Neural crest cell (in vitro differentiated cells): ENCODE measurements around the gene TYSND1. TPM values are rescaled to one million over a fixed set of nuclear protein-coding genes. Genes with fewer than 3 reads are reported as not detected.
"Not testable (repeated sequence)": the region's sequence is repeated elsewhere in the genome, so short reads cannot be mapped to it uniquely, and the experiment has no call there.

ENCODE experiments used
- DNase-seq: peaks from one replicate; pipeline ENCODE4 v3.0.0; 2021; ENCODE audit warnings: low read depth, mixed read lengths, low spot score
- H3K27ac Mint-ChIP-seq: one replicate; pipeline ENCODE4 v1.8.0; 2021; ENCODE audit warnings: mild to moderate bottlenecking, mixed read lengths; ENCODE audit not compliant: unreplicated experiment
- H3K27me3 Mint-ChIP-seq: 2 replicates; pipeline ENCODE4 v1.8.0; 2021; ENCODE audit warnings: low read depth, mild to moderate bottlenecking, mixed read lengths
- H3K36me3 Mint-ChIP-seq: 2 replicates; pipeline ENCODE4 v1.8.0; 2021; ENCODE audit warnings: low read depth, mild to moderate bottlenecking, mixed read lengths
- H3K4me1 Mint-ChIP-seq: 2 replicates; pipeline ENCODE4 v1.8.0; 2021; ENCODE audit warnings: mixed read lengths
- H3K4me3 Mint-ChIP-seq: one replicate; pipeline ENCODE4 v1.8.0; 2021; ENCODE audit warnings: mild to moderate bottlenecking, mixed read lengths
- H3K9me3 Mint-ChIP-seq: 2 replicates; pipeline ENCODE4 v1.8.0; 2021; ENCODE audit warnings: mixed read lengths
- CTCF ChIP-seq: fragments of 200-600 bp; sonication (generic); conservative IDR thresholded peaks from 2 replicates; pipeline ENCODE4 v1.5.0; 2021; ENCODE audit warnings: antibody characterized with exemption, mild to moderate bottlenecking
- total RNA-seq: library from RNA; stranded (reverse); gene quantifications from 2 replicates; pipeline ENCODE4 v1.2.1, GENCODE V29; 2021

TYSND1 gene
- total RNA-seq, 1 donor from 2014 or later = 17.6 TPM

GRCh38 chr10:70186090-70186489, 39.6 kb upstream of the TYSND1 start:
- H3K27ac Mint-ChIP-seq = no peak overlapping the region
- no peaks in the 10 kb centered on the region for H3K36me3 Mint-ChIP-seq
- H3K9me3 Mint-ChIP-seq = no peaks in the 10 kb centered on the region
- no peak for DNase-seq
- H3K4me1 Mint-ChIP-seq = no peaks in the 10 kb centered on the region
- H3K4me3 Mint-ChIP-seq = no peak overlapping the region
- TF ChIP-seq CTCF = no peak
- peaks cover 27% of the 10 kb centered on the region for H3K27me3 Mint-ChIP-seq

GRCh38 chr10:70183304-70183703, 36.8 kb upstream of the TYSND1 start:
- H3K27me3 Mint-ChIP-seq = peaks cover 39% of the 10 kb centered on the region
- no peak overlapping the region for H3K27ac Mint-ChIP-seq
- H3K4me3 Mint-ChIP-seq = no peak overlapping the region
- no peaks in the 10 kb centered on the region for H3K4me1 Mint-ChIP-seq
- no peaks in the 10 kb centered on the region for H3K36me3 Mint-ChIP-seq
- H3K9me3 Mint-ChIP-seq = peaks cover 2% of the 10 kb centered on the region
- no peak for DNase-seq
- TF ChIP-seq CTCF = no peak

GRCh38 chr10:70179209-70179608, 32.7 kb upstream of the TYSND1 start:
- H3K9me3 Mint-ChIP-seq = not testable (repeated sequence)
- H3K27me3 Mint-ChIP-seq = peaks cover 30% of the 10 kb centered on the region

GRCh38 chr10:70178139-70178725, 31.7 kb upstream of the TYSND1 start:
- Mint-ChIP-seq H3K27me3 (peaks cover 21% of the 10 kb centered on the region), H3K36me3 (no peaks in the 10 kb centered on the region), H3K27ac (no peak overlapping the region), H3K4me1 (peaks cover 7% of the 10 kb centered on the region), H3K9me3 (peaks cover 2% of the 10 kb centered on the region), H3K4me3 (no peak overlapping the region)
- no peak for TF ChIP-seq CTCF
- no peak for DNase-seq

More at GRCh38 chr10:70179209-70179608, 32.7 kb upstream of the TYSND1 start:
- not testable (repeated sequence) for DNase-seq, H3K27ac Mint-ChIP-seq, H3K4me1 Mint-ChIP-seq, H3K36me3 Mint-ChIP-seq, H3K4me3 Mint-ChIP-seq

GRCh38 chr10:70176441-70176840, 29.9 kb upstream of the TYSND1 start:
- Mint-ChIP-seq H3K27ac (no peak overlapping the region), H3K9me3 (peaks cover 2% of the 10 kb centered on the region), H3K4me3 (no peak overlapping the region), H3K36me3 (no peaks in the 10 kb centered on the region), H3K27me3 (peaks cover 14% of the 10 kb centered on the region), H3K4me1 (peaks cover 7% of the 10 kb centered on the region)
- no peak for TF ChIP-seq CTCF
- DNase-seq = no peak

- Mint-ChIP-seq H3K9me3 (peaks cover 2% of the 10 kb centered on the region), H3K4me3 (peak overlapping the region; percentile 10), H3K36me3 (no peaks in the 10 kb centered on the region), H3K4me1 (peaks cover 12% of the 10 kb centered on the region), H3K27me3 (peaks cover 6% of the 10 kb centered on the region), H3K27ac (no peak overlapping the region)
- TF ChIP-seq CTCF = no peak
- no peak for DNase-seq
Measured at GRCh38 chr10:70175516-70175915, 29.0 kb upstream of the TYSND1 start.
